HL-60 (cell line): Measurements from ENCODE around the gene KBTBD13.
"Not testable (repeated sequence)": the region's sequence is repeated elsewhere in the genome, so short reads cannot be mapped to it uniquely, and the experiment has no call there.

Experiments
- DNase-seq, 2 experiments: peaks; one replicate each; pipeline ENCODE4 v3.0.0-alpha.2; 2010 to 2020; ENCODE audit warnings: low read depth in 1 of 2, low spot score in 1 of 2
- H3K27ac ChIP-seq: fragments of 250-450 bp; sonication (Bioruptor Pico); replicated peaks from 2 replicates; pipeline ENCODE4 v1.5.1; 2020; ENCODE audit warnings: mild to moderate bottlenecking, moderate library complexity
- H3K27me3 ChIP-seq: fragments of 250-450 bp; sonication (Bioruptor Pico); 2 replicates; pipeline ENCODE4 v1.5.1; 2021; ENCODE audit warnings: mild to moderate bottlenecking, moderate library complexity; ENCODE audit not compliant: insufficient read depth, poor library complexity, severe bottlenecking
- H3K4me3 ChIP-seq: replicated peaks from 2 replicates; pipeline ENCODE4 v1.5.1; 2011; ENCODE audit warnings: mild to moderate bottlenecking, control low read depth, low read length; ENCODE audit not compliant: insufficient read depth
- GABPA ChIP-seq: IDR thresholded peaks from 2 replicates; pipeline ENCODE4 v1.6.1; 2012; ENCODE audit warnings: low read depth
- POLR2AphosphoS5 ChIP-seq: IDR thresholded peaks from 2 replicates; pipeline ENCODE4 v1.6.1; 2012; ENCODE audit warnings: low read depth
- SPI1 ChIP-seq: IDR thresholded peaks from 2 replicates; pipeline ENCODE4 v1.6.1; 2012; ENCODE audit warnings: low read depth, mild to moderate bottlenecking, borderline replicate concordance
- TF ChIP-seq, protein P1 (sequence below): IDR thresholded peaks from one replicate; pipeline ENCODE4 v1.5.1; 2011; ENCODE audit warnings: low read length, control low read depth, inconsistent platforms; ENCODE audit not compliant: insufficient read depth
- TF ChIP-seq, protein P2 (sequence below): IDR thresholded peaks from 2 replicates; pipeline ENCODE4 v1.6.1; 2012; ENCODE audit warnings: low read depth; ENCODE audit not compliant: insufficient replicate concordance

The KBTBD13 gene

DNA sequence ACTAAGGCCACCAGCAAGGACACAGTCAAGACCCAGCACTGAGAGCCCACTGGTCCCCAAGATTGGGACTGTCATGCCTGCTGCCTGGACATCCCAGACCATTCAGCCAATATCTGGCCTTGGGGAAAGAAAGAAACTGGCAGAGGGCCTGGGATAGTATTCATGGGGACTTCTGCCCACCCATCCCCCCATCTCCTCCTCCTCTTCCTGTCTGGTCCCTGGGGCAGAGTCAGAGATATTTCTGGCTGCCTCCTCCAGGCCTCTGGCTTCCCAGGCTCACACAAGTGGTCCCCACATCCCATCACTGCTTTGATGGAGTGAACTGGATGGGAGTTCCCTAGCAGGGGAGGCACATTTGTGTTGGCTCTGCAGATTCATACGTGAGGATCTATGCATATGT lies 4.5 kb upstream of the KBTBD13 start:
- Histone ChIP-seq H3K4me3 (no peak overlapping the region), H3K27ac (no peak overlapping the region), H3K27me3 (peaks cover 13% of the 10 kb centered on the region)
- no peak for DNase-seq
- TF ChIP-seq SPI1 (no peak), GABPA (no peak), POLR2AphosphoS5 (no peak)
- TF ChIP-seq, protein P1, sequence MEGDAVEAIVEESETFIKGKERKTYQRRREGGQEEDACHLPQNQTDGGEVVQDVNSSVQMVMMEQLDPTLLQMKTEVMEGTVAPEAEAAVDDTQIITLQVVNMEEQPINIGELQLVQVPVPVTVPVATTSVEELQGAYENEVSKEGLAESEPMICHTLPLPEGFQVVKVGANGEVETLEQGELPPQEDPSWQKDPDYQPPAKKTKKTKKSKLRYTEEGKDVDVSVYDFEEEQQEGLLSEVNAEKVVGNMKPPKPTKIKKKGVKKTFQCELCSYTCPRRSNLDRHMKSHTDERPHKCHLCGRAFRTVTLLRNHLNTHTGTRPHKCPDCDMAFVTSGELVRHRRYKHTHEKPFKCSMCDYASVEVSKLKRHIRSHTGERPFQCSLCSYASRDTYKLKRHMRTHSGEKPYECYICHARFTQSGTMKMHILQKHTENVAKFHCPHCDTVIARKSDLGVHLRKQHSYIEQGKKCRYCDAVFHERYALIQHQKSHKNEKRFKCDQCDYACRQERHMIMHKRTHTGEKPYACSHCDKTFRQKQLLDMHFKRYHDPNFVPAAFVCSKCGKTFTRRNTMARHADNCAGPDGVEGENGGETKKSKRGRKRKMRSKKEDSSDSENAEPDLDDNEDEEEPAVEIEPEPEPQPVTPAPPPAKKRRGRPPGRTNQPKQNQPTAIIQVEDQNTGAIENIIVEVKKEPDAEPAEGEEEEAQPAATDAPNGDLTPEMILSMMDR, result no peak
- TF ChIP-seq, protein P2, sequence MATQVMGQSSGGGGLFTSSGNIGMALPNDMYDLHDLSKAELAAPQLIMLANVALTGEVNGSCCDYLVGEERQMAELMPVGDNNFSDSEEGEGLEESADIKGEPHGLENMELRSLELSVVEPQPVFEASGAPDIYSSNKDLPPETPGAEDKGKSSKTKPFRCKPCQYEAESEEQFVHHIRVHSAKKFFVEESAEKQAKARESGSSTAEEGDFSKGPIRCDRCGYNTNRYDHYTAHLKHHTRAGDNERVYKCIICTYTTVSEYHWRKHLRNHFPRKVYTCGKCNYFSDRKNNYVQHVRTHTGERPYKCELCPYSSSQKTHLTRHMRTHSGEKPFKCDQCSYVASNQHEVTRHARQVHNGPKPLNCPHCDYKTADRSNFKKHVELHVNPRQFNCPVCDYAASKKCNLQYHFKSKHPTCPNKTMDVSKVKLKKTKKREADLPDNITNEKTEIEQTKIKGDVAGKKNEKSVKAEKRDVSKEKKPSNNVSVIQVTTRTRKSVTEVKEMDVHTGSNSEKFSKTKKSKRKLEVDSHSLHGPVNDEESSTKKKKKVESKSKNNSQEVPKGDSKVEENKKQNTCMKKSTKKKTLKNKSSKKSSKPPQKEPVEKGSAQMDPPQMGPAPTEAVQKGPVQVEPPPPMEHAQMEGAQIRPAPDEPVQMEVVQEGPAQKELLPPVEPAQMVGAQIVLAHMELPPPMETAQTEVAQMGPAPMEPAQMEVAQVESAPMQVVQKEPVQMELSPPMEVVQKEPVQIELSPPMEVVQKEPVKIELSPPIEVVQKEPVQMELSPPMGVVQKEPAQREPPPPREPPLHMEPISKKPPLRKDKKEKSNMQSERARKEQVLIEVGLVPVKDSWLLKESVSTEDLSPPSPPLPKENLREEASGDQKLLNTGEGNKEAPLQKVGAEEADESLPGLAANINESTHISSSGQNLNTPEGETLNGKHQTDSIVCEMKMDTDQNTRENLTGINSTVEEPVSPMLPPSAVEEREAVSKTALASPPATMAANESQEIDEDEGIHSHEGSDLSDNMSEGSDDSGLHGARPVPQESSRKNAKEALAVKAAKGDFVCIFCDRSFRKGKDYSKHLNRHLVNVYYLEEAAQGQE, result no peak

DNA sequence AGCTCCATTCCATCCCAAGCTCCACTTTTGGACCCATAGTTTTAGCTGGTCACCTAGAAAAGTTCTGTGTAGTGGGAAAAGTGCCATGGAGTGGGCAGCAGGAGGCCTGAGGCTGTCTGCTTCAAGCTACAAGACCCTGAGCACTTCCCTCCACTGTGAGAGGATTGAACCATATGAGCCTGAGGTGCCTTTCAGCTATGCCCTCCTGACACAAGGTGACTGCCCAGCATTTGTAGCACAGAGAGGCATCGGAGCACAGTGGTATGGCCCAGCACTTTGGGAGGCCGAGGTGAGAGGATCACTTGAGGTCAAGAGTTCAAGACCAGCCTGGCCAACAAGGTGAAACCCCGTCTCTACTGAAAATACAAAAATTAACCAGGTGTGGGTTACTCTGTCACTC lies 3.9 kb upstream of the KBTBD13 start:
- peaks cover 8% of the 10 kb centered on the region for H3K27me3 ChIP-seq
- H3K4me3 ChIP-seq, result no peak overlapping the region
- no peak for DNase-seq
- no peak overlapping the region for H3K27ac ChIP-seq
- TF ChIP-seq GABPA (no peak), POLR2AphosphoS5 (no peak), SPI1 (no peak)
- TF ChIP-seq, protein P2, result no peak
- TF ChIP-seq, protein P1, result no peak

DNA sequence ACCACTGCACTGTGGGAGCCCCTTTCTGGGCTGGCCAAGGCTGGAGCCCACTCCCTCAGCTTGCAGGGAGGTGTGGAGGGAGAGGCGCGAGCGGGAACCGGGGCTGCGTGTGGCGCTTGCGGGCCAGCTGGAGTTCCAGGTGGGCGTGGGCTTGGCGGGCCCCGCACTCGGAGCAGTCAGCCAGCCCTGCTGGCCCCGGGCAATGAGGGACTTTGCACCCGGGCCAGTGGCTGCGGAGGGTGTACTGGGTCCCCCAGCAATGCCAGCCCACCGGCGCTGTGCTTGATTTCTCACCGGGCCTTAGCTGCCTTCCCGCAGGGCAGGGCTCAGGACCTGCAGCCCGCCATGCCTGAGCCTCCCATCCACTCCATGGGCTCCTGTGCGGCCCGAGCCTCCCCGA lies 1.6 kb upstream of the KBTBD13 start:
- not testable (repeated sequence) for DNase-seq, H3K27ac ChIP-seq, H3K4me3 ChIP-seq, H3K27me3 ChIP-seq

DNA sequence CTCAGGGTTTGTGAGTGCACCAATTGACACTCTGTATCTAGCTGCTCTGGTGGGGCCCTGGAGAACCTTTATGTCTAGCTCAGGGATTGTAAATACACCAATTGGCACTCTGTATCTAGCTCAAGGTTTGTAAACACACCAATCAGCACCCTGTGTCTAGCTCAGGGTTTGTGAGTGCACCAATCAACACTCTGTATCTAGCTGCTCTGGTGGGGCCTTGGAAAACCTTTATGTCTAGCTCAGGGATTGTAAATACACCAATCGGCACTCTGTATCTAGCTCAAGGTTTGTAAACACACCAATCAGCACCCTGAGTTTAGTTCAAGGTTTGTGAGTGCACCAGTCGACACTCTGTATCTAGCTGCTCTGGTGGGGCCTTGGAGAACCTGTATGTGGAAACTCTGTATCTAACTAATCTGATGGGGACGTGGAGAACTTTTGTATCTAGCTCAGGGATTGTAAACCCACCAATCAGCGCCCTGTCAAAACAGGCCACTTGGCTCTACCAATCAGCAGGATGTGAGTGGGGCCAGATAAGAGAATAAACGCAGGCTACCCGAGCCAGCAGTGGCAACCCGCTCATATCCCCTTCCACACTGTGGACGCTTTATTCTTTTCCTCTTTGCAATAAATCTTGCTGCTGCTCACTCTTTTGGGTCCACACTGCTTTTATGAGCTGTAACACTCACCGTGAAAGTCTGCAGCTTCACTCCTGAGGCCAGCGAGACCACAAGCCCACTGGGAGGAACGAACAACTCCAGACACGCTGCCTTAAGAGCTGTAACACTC lies 745 bp upstream of the KBTBD13 start:
- H3K27me3 ChIP-seq, DNase-seq, H3K4me3 ChIP-seq: not testable (repeated sequence)

DNA sequence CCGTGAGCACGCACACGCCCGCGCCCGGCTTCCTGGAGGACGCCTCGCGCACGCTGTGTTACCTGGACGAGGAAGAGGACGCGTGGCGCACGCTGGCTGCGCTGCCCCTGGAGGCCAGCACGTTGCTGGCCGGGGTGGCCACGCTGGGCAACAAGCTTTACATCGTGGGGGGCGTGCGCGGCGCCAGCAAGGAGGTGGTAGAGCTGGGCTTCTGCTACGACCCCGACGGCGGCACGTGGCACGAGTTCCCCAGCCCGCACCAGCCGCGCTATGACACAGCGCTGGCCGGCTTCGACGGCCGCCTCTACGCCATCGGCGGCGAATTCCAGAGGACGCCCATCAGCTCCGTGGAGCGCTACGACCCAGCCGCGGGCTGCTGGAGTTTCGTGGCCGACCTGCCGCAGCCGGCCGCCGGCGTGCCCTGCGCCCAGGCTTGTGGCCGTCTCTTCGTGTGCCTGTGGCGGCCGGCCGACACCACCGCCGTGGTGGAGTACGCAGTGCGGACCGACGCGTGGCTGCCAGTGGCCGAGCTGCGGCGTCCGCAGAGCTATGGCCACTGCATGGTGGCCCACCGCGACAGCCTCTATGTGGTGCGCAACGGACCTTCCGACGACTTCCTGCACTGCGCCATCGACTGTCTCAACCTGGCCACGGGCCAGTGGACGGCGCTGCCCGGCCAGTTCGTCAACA lies 890 bp downstream of the KBTBD13 start:
- TF ChIP-seq SPI1 (no peak), POLR2AphosphoS5 (no peak), GABPA (no peak)
- TF ChIP-seq, protein P1, result no peak
- TF ChIP-seq, protein P2, result no peak
- H3K27ac ChIP-seq, result no peak overlapping the region

More for the DNA sequence above, 745 bp upstream of the KBTBD13 start:
- not testable (repeated sequence) for H3K27ac ChIP-seq

More for the DNA sequence above, 890 bp downstream of the KBTBD13 start:
- no peaks in the 10 kb centered on the region for H3K27me3 ChIP-seq
- H3K4me3 ChIP-seq, result no peak overlapping the region
- DNase-seq, result no peak
